A673 (cell line): ENCODE results near the gene ASXL1.

Experiments used
- CTCF ChIP-seq: fragments of 300-800, 200-600 bp; sonication (generic); conservative IDR thresholded peaks from 2 replicates; pipeline ENCODE4 v1.5.1; 2017; ENCODE audit warnings: low read depth, mild to moderate bottlenecking, antibody characterized with exemption, low read length, moderate library complexity, mixed read lengths
- EZH2 ChIP-seq: fragments of 200-600 bp; sonication (generic); IDR thresholded peaks from 2 replicates; pipeline ENCODE4 v1.6.1; 2017; ENCODE audit warnings: borderline replicate concordance, low read depth, mild to moderate bottlenecking, mixed read lengths, antibody characterized with exemption, low read length; ENCODE audit not compliant: poor library complexity, severe bottlenecking

DNA sequence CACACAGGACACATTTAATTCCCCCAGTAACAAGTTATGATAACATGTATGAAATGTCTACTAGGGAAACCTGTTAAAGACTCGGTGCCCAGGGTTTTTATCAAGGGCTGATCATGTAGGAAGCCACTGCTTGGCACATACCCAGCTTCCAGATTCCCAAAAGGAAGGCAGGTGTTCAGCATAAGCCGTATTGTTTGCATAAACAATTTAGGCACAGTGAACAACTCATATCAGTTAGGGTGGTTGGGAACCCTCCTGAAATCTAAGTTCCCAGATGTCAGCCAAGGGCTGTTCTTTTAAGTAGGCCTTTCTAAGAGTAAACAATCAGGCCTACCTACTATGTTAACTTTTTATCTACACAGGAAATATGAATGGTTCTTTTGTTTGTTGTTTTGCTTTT is 74.1 kb downstream of the ASXL1 start:
- TF ChIP-seq CTCF (no peak), EZH2 (no peak)
